WERI-Rb-1 (cell line): ENCODE measurements around the gene SMPD3.

Source experiments
- DNase-seq: peaks from one replicate; pipeline ENCODE4 v3.0.0-alpha.2; 2020
- H3K27ac ChIP-seq: fragments of 250-450 bp; sonication (Bioruptor Pico); 2 replicates; pipeline ENCODE4 v1.5.1; 2020; ENCODE audit warnings: mild to moderate bottlenecking, moderate library complexity
- H3K27me3 ChIP-seq: fragments of 250-450 bp; sonication (Bioruptor Pico); 2 replicates; pipeline ENCODE4 v1.5.1; 2021; ENCODE audit warnings: mild to moderate bottlenecking, low read depth, moderate library complexity; ENCODE audit not compliant: insufficient read depth, severe bottlenecking
- H3K36me3 ChIP-seq: fragments of 250-450 bp; sonication (Bioruptor Pico); 2 replicates; pipeline ENCODE4 v1.5.1; 2020; ENCODE audit warnings: mild to moderate bottlenecking, moderate library complexity
- H3K4me3 ChIP-seq: 2 replicates; pipeline ENCODE4 v1.5.1; 2011; ENCODE audit warnings: low read depth, mild to moderate bottlenecking, control low read depth, low read length
- H3K9me3 ChIP-seq: fragments of 250-450 bp; sonication (Bioruptor Pico); 2 replicates; pipeline ENCODE4 v1.5.1; 2021; ENCODE audit warnings: mild to moderate bottlenecking, moderate library complexity; ENCODE audit not compliant: severe bottlenecking
- CTCF ChIP-seq: IDR thresholded peaks from 2 replicates; pipeline ENCODE4 v1.5.1; 2011; ENCODE audit warnings: low read depth, mild to moderate bottlenecking, control low read depth, inconsistent platforms, low read length

Gene SMPD3

GRCh38 chr16:68374246-68374805 is 74.0 kb downstream of the SMPD3 start:
- Histone ChIP-seq H3K36me3 (no peaks in the 10 kb centered on the region), H3K9me3 (no peaks in the 10 kb centered on the region), H3K4me3 (no peak overlapping the region), H3K27ac (no peak overlapping the region), H3K27me3 (no peaks in the 10 kb centered on the region)
- 0 out of 2 replicates have a peak, but pooled peaks have one; percentile 8 for TF ChIP-seq CTCF
- no peak for DNase-seq

- Histone ChIP-seq H3K27ac (no peak overlapping the region), H3K4me3 (no peak overlapping the region), H3K36me3 (no peaks in the 10 kb centered on the region), H3K27me3 (no peaks in the 10 kb centered on the region), H3K9me3 (no peaks in the 10 kb centered on the region)
- DNase-seq, result no peak
- TF ChIP-seq CTCF, result no peak
Measured at GRCh38 chr16:68373528-68374245, 74.6 kb downstream of the SMPD3 start.

- DNase-seq, result no peak
- Histone ChIP-seq H3K36me3 (no peaks in the 10 kb centered on the region), H3K27me3 (no peaks in the 10 kb centered on the region), H3K4me3 (no peak overlapping the region), H3K9me3 (no peaks in the 10 kb centered on the region), H3K27ac (no peak overlapping the region)
- no peak for TF ChIP-seq CTCF
Measured at GRCh38 chr16:68372806-68373205, 75.5 kb downstream of the SMPD3 start.

GRCh38 chr16:68372381-68372720 is 76.0 kb downstream of the SMPD3 start:
- H3K36me3 ChIP-seq, result no peaks in the 10 kb centered on the region
- no peak for DNase-seq
- no peaks in the 10 kb centered on the region for H3K27me3 ChIP-seq
- TF ChIP-seq CTCF, result no peak
- no peaks in the 10 kb centered on the region for H3K9me3 ChIP-seq
- no peak overlapping the region for H3K27ac ChIP-seq
- H3K4me3 ChIP-seq, result no peak overlapping the region

- no peak for DNase-seq
- no peaks in the 10 kb centered on the region for H3K36me3 ChIP-seq
- no peaks in the 10 kb centered on the region for H3K27me3 ChIP-seq
- H3K9me3 ChIP-seq, result no peaks in the 10 kb centered on the region
- TF ChIP-seq CTCF, result no peak
- no peak overlapping the region for H3K4me3 ChIP-seq
- H3K27ac ChIP-seq, result no peak overlapping the region
Measured at GRCh38 chr16:68371706-68372380, 76.5 kb downstream of the SMPD3 start.

GRCh38 chr16:68371276-68371651 is 77.0 kb downstream of the SMPD3 start:
- TF ChIP-seq CTCF, result no peak
- no peaks in the 10 kb centered on the region for H3K27me3 ChIP-seq
- no peak overlapping the region for H3K27ac ChIP-seq
- H3K4me3 ChIP-seq, result no peak overlapping the region
- no peaks in the 10 kb centered on the region for H3K9me3 ChIP-seq
- DNase-seq, result no peak
- no peaks in the 10 kb centered on the region for H3K36me3 ChIP-seq
